Psoas muscle (tissue), 8 donors: ENCODE data around the gene KRT71. TPM values are rescaled to one million over a fixed set of nuclear protein-coding genes. Genes with fewer than 3 reads are reported as not detected.

Experiments
- ATAC-seq, 4 donors: fragments of 200-7000 bp; cut with Tn5 transposase; one replicate each; pipeline ENCODE4 v1.9.1; 2020; ENCODE audit warnings: moderate library complexity in 3 of 4, mild to moderate bottlenecking in 2 of 4
- DNase-seq, 2 donors: peaks; one replicate each; pipeline ENCODE4 v3.0.0-alpha.2; 2020
- H3K27ac ChIP-seq: fragments of 200-600 bp; one replicate; pipeline ENCODE4 v1.8.0; 2022
- H3K27me3 ChIP-seq, 3 donors: fragments of 200-600 bp in 1 of 3; one replicate each; pipeline versions ENCODE4 v1.6.1 to v1.8.0; 2013 to 2022; ENCODE audit warnings: low read length in 2 of 3, mild to moderate bottlenecking in 2 of 3, moderate library complexity in 1 of 3; ENCODE audit not compliant: insufficient read depth in 3 of 3
- H3K36me3 ChIP-seq, 2 donors: fragments of 200-600 bp in 1 of 2; one replicate each; pipeline versions ENCODE4 v1.6.1 to v1.8.0; 2013 to 2022; ENCODE audit warnings: low read depth in 1 of 2, mild to moderate bottlenecking in 1 of 2, moderate library complexity in 1 of 2; ENCODE audit not compliant: insufficient read depth in 1 of 2
- H3K4me1 ChIP-seq: fragments of 200-600 bp; one replicate; pipeline ENCODE4 v1.8.0; 2022
- H3K4me3 ChIP-seq: fragments of 200-600 bp; one replicate; pipeline ENCODE4 v1.8.0; 2022; ENCODE audit warnings: mild to moderate bottlenecking
- H3K9me3 ChIP-seq: fragments of 200-600 bp; one replicate; pipeline ENCODE4 v1.8.0; 2022
- CTCF ChIP-seq: fragments of 200-600 bp; IDR thresholded peaks from one replicate; pipeline ENCODE4 v1.8.0; 2022; ENCODE audit warnings: antibody characterized with exemption
- WGBS, 3 donors: extraction: QIAGEN DNeasy Blood & Tissue Kit; methylation state at CpG; one replicate each; pipeline versions ENCODE4 v1.1.6 to v1.1.7; 2013; 5-methylcytosine and 5-hydroxymethylcytosine counted together
- intact Hi-C, 2 donors: fragments of 100-400 bp; cut with DNase I; formaldehyde crosslinking; loops; one replicate each; pipeline versions ENCODE4 v1.11.0 to v1.14.2; 2022
- polyA plus RNA-seq, 3 donors: library from polyadenylated mRNA; stranded (reverse); fragments of 200-250 nt; gene quantifications; one replicate each; pipeline ENCODE4 v1.2.3, GENCODE V29; 2013
- total RNA-seq, 4 donors: library from RNA; stranded (reverse); fragmentation: NEBNext Ultra II Directional in 2 of 4; extraction: Animal tissue kit (Norgen Biotek cat#: 25700) in 2 of 4; gene quantifications; one replicate each; pipeline versions ENCODE4 v1.2.1 to v1.2.4, GENCODE V29; 2021 to 2023
- donor health status: healthy with polysubstance abuse.
- donor health status: DM: no; HTN: no; CAD: no; lungs with moderate emphysema.
- donor health status: Bipolar disorder and iron deficiency.
- donor health status: healthy.
- donor health status: DM: yes; HTN: yes; CAD: no.
- donor health status: DM: no; HTN: no; CAD: no.
- donor health status: DM: no; HTN: no; CAD: no.
- donor health status: DM: yes; HTN: yes; CAD: no.

Gene KRT71
- total and polyA plus RNA-seq, 7 donors = not detected

- WGBS, 3 donors = 83 to 89% (median 87%) methylated on average over 13 of the region's 13 CpGs
- Histone ChIP-seq H3K27me3 (peaks cover 0 to 14% (median 2%) of the 10 kb centered on the region in 3 donors), H3K4me1 (no peaks in the 10 kb centered on the region), H3K27ac (no peak overlapping the region), H3K36me3 (no peaks in the 10 kb centered on the region), H3K9me3 (no peaks in the 10 kb centered on the region), H3K4me3 (no peak overlapping the region)
- intact Hi-C loops = no loop called here
- DNase-seq (no peak), ATAC-seq (no peak)
- no peak for TF ChIP-seq CTCF
Measured at GRCh38 chr12:52525661-52526499, 27.1 kb downstream of the KRT71 start.

GRCh38 chr12:52524898-52525591 lies 27.9 kb downstream of the KRT71 start:
- ATAC-seq (no peak), DNase-seq (no peak)
- H3K36me3 ChIP-seq = no peaks in the 10 kb centered on the region
- no peaks in the 10 kb centered on the region for H3K9me3 ChIP-seq
- intact Hi-C loops = no loop called here
- TF ChIP-seq CTCF = no peak
- WGBS, 3 donors = 81 to 89% (median 88%) methylated on average over 5 of the region's 5 CpGs
- H3K27me3 ChIP-seq = peaks cover 0 to 14% (median 2%) of the 10 kb centered on the region in 3 donors
- no peaks in the 10 kb centered on the region for H3K4me1 ChIP-seq
- no peak overlapping the region for H3K27ac ChIP-seq
- no peak overlapping the region for H3K4me3 ChIP-seq

- WGBS, 3 donors = 62 to 72% (median 67%) methylated on average over 6 of the region's 6 CpGs
- Histone ChIP-seq H3K27ac (no peak overlapping the region), H3K27me3 (peaks cover 0 to 14% (median 2%) of the 10 kb centered on the region in 3 donors), H3K4me1 (no peaks in the 10 kb centered on the region), H3K9me3 (no peaks in the 10 kb centered on the region), H3K4me3 (no peak overlapping the region), H3K36me3 (no peaks in the 10 kb centered on the region)
- no peak for ATAC-seq
- no peak for DNase-seq
- no peak for TF ChIP-seq CTCF
- intact Hi-C loops = no loop called here
Measured at GRCh38 chr12:52524241-52524897, 28.6 kb downstream of the KRT71 start.

GRCh38 chr12:52523824-52524223 lies 29.1 kb downstream of the KRT71 start:
- intact Hi-C loops = no loop called here
- Histone ChIP-seq H3K4me3 (no peak overlapping the region), H3K9me3 (no peaks in the 10 kb centered on the region), H3K27ac (no peak overlapping the region), H3K36me3 (no peaks in the 10 kb centered on the region), H3K27me3 (peaks cover 0 to 14% (median 2%) of the 10 kb centered on the region in 3 donors), H3K4me1 (no peaks in the 10 kb centered on the region)
- no peak for ATAC-seq
- WGBS, 3 donors = 82 to 86% (median 86%) methylated on average over 4 of the region's 4 CpGs
- TF ChIP-seq CTCF = no peak
- no peak for DNase-seq
